ENCODE measurements around the gene KIF18A.

DNA sequence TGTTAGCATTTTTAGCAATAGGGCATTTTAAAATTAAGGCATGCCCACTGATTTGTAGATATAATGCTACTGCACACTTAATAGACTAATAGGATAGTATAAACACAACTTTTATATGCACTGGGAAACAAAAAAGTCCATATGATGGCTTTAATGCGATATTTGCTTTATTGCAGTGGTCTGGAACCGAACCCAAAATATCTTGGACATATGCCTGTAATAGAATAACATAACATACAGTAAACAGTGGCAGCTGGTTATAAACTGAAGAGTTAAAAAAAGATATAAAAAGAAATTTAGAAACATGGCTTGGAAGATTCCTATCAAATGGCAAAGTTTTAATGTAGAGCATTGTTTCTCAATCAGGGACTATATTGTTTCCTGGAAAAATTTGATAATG, 111.9 kb downstream of the KIF18A start:
- TF ChIP-seq, protein P1, sequence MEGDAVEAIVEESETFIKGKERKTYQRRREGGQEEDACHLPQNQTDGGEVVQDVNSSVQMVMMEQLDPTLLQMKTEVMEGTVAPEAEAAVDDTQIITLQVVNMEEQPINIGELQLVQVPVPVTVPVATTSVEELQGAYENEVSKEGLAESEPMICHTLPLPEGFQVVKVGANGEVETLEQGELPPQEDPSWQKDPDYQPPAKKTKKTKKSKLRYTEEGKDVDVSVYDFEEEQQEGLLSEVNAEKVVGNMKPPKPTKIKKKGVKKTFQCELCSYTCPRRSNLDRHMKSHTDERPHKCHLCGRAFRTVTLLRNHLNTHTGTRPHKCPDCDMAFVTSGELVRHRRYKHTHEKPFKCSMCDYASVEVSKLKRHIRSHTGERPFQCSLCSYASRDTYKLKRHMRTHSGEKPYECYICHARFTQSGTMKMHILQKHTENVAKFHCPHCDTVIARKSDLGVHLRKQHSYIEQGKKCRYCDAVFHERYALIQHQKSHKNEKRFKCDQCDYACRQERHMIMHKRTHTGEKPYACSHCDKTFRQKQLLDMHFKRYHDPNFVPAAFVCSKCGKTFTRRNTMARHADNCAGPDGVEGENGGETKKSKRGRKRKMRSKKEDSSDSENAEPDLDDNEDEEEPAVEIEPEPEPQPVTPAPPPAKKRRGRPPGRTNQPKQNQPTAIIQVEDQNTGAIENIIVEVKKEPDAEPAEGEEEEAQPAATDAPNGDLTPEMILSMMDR (IDR thresholded peaks at IDR 0.05; ENCODE audit: poor library complexity): no peak
- no peak for TF ChIP-seq EZH2 (IDR thresholded peaks at IDR 0.05; ENCODE audit: borderline replicate concordance)
- no peak for TF ChIP-seq EZH2phosphoT487 (IDR thresholded peaks at IDR 0.05; ENCODE audit: low read depth, severe bottlenecking, unreplicated experiment)
